ENCODE measurements around the gene TRIM63. TPM values are rescaled to one million over a fixed set of nuclear protein-coding genes. Genes with fewer than 3 reads are reported as not detected.

TRIM63 gene
- total and polyA plus RNA-seq, 2 of the 13 experiments (the other 11 are each of a cell fraction or from before 2014, with no cell fraction given) = not detected

GRCh38 chr1:26005434-26006105 is 61.9 kb downstream of the TRIM63 start:
- FAIRE-seq = no peak

GRCh38 chr1:26003756-26004155 is 63.7 kb downstream of the TRIM63 start:
- Histone ChIP-seq H3K79me2 (ENCODE audit: insufficient read depth, low read length) (no peaks in the 10 kb centered on the region), H3K9ac (ENCODE audit: insufficient read depth, low read depth, low read length) (no peak overlapping the region), H3K4me2 (ENCODE audit: low read depth, low read length) (no peak overlapping the region), H3K4me3 (replicated peaks in 1 of 3; ENCODE audit: insufficient read depth in 1 of 3, low read depth in 2 of 3, low read length in 3 of 3) (no peak overlapping the region), H3K36me3 (replicated peaks in 1 of 2; ENCODE audit: control insufficient read depth in 1 of 2, insufficient read depth in 2 of 2, low read length in 2 of 2) (no peaks in the 10 kb centered on the region), H3K4me1 (ENCODE audit: insufficient read depth, low read length) (peaks cover 20% of the 10 kb centered on the region), H2AFZ (ENCODE audit: low read length) (no peak overlapping the region), H3K27ac (ENCODE audit: extremely low read length, insufficient read depth, low read length) (no peak overlapping the region), H4K20me1 (ENCODE audit: insufficient read depth, low read length) (no peaks in the 10 kb centered on the region), H3K27me3 (ENCODE audit: control insufficient read depth in 1 of 2, insufficient read depth in 2 of 2, low read length in 2 of 2) (peaks cover 3 to 13% of the 10 kb centered on the region in 2 experiments; a peak in 3 of 5 replicates), H3K9me3 (ENCODE audit: low read length) (no peaks in the 10 kb centered on the region)
- no peak for DNase-seq (ENCODE audit: low spot score)
- 48% methylated on average over 2 of the region's 2 CpGs for whole genome bisulfite sequencing (ENCODE audit: low lambda C conversion rate)
- CTCF ChIA-PET (ENCODE audit: low intra/inter-chr PET ratio, low total read pairs) = no interaction called here
- no peak for ATAC-seq
- TF ChIP-seq HOMEZ (CRISPR knock-in tag; IDR thresholded peaks at IDR 0.05; ENCODE audit: low read depth) (no peak), HNRNPK (IDR thresholded peaks at IDR 0.05; ENCODE audit: low read depth, low read length, poor library complexity, severe bottlenecking) (peak; percentile 36)
- intact Hi-C loops (cut with micrococcal nuclease; ENCODE audit: unreplicated experiment) (loop anchor here (1.0 kb wide), 1 partner anchor 15 kb away; no protein-coding TSS in a partner anchor), in situ Hi-C loops (cut with HindIII; ENCODE audit: extremely low pct_ligation_motif_present, low pct_unique_long_range_greater_than_20kb) (no loop called here)
- POLR2A ChIA-PET = no interaction called here
- no peak for FAIRE-seq
- BruUV-seq (replicated peaks) = no TSS peak

More at GRCh38 chr1:26005434-26006105, 61.9 kb downstream of the TRIM63 start:
- Histone ChIP-seq H3K9me3 (ENCODE audit: low read length) (no peaks in the 10 kb centered on the region), H3K4me2 (ENCODE audit: low read depth, low read length) (no peak overlapping the region), H3K27ac (ENCODE audit: extremely low read length, insufficient read depth, low read length) (no peak overlapping the region), H3K4me1 (ENCODE audit: insufficient read depth, low read length) (peaks cover 19% of the 10 kb centered on the region), H3K36me3 (replicated peaks in 1 of 2; ENCODE audit: control insufficient read depth in 1 of 2, insufficient read depth in 2 of 2, low read length in 2 of 2) (no peaks in the 10 kb centered on the region), H3K9ac (ENCODE audit: insufficient read depth, low read depth, low read length) (no peak overlapping the region), H3K4me3 (replicated peaks in 1 of 3; ENCODE audit: insufficient read depth in 1 of 3, low read depth in 2 of 3, low read length in 3 of 3) (no peak overlapping the region), H2AFZ (ENCODE audit: low read length) (no peak overlapping the region), H3K79me2 (ENCODE audit: insufficient read depth, low read length) (no peaks in the 10 kb centered on the region), H4K20me1 (ENCODE audit: insufficient read depth, low read length) (no peaks in the 10 kb centered on the region), H3K27me3 (ENCODE audit: control insufficient read depth in 1 of 2, insufficient read depth in 2 of 2, low read length in 2 of 2) (peaks cover 3 to 13% of the 10 kb centered on the region in 2 experiments; a peak in 3 of 5 replicates)
- no peak for DNase-seq (ENCODE audit: low spot score)
- ChIA-PET POLR2A (no interaction called here), CTCF (ENCODE audit: low intra/inter-chr PET ratio, low total read pairs) (no interaction called here)
- 3% methylated on average over 3 of the region's 4 CpGs for WGBS (ENCODE audit: low lambda C conversion rate)
- no peak for ATAC-seq
- intact Hi-C loops (cut with micrococcal nuclease; ENCODE audit: unreplicated experiment) (no loop called here), in situ Hi-C loops (cut with HindIII; ENCODE audit: extremely low pct_ligation_motif_present, low pct_unique_long_range_greater_than_20kb) (no loop called here)
- TF ChIP-seq ZBTB26 (CRISPR knock-in tag; IDR thresholded peaks at IDR 0.05; ENCODE audit: borderline replicate concordance) = no peak
- BruUV-seq (replicated peaks) = no TSS peak
